DND-41 (cell line): ENCODE results near the gene SLC7A7.

Experiments
- EZH2 ChIP-seq: IDR thresholded peaks from 3 replicates; pipeline ENCODE4 v1.6.1; 2012; ENCODE audit warnings: borderline replicate concordance, low read depth, mild to moderate bottlenecking, moderate library complexity, low read length, inconsistent platforms; ENCODE audit not compliant: severe bottlenecking
- TF ChIP-seq, protein P1 (sequence below): IDR thresholded peaks from 2 replicates; pipeline ENCODE4 v1.5.1; 2012; ENCODE audit warnings: borderline replicate concordance, low read length, moderate library complexity, mild to moderate bottlenecking; ENCODE audit not compliant: poor library complexity, severe bottlenecking; ENCODE audit errors: extremely low read depth

GRCh38 chr14:22843123-22843925 is 28.1 kb upstream of the SLC7A7 start:
- TF ChIP-seq, protein P1, sequence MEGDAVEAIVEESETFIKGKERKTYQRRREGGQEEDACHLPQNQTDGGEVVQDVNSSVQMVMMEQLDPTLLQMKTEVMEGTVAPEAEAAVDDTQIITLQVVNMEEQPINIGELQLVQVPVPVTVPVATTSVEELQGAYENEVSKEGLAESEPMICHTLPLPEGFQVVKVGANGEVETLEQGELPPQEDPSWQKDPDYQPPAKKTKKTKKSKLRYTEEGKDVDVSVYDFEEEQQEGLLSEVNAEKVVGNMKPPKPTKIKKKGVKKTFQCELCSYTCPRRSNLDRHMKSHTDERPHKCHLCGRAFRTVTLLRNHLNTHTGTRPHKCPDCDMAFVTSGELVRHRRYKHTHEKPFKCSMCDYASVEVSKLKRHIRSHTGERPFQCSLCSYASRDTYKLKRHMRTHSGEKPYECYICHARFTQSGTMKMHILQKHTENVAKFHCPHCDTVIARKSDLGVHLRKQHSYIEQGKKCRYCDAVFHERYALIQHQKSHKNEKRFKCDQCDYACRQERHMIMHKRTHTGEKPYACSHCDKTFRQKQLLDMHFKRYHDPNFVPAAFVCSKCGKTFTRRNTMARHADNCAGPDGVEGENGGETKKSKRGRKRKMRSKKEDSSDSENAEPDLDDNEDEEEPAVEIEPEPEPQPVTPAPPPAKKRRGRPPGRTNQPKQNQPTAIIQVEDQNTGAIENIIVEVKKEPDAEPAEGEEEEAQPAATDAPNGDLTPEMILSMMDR, result no peak
- TF ChIP-seq EZH2, result no peak
